GM21723 (cell line): ENCODE data around the gene SH3BP5L.

Source experiments
- ATAC-seq: cut with Tn5 transposase; IDR thresholded peaks from one replicate; pipeline ENCODE4 v1.9.1; 2021; ENCODE audit warnings: mild to moderate bottlenecking, moderate library complexity; ENCODE audit not compliant: unreplicated experiment

The SH3BP5L gene

GRCh38 chr1:248786156-248786555, 39.6 kb downstream of the SH3BP5L start:
- peak; percentile 76 for ATAC-seq

- no peak for ATAC-seq
Observed at GRCh38 chr1:248783367-248783766, 42.3 kb downstream of the SH3BP5L start.

DNA sequence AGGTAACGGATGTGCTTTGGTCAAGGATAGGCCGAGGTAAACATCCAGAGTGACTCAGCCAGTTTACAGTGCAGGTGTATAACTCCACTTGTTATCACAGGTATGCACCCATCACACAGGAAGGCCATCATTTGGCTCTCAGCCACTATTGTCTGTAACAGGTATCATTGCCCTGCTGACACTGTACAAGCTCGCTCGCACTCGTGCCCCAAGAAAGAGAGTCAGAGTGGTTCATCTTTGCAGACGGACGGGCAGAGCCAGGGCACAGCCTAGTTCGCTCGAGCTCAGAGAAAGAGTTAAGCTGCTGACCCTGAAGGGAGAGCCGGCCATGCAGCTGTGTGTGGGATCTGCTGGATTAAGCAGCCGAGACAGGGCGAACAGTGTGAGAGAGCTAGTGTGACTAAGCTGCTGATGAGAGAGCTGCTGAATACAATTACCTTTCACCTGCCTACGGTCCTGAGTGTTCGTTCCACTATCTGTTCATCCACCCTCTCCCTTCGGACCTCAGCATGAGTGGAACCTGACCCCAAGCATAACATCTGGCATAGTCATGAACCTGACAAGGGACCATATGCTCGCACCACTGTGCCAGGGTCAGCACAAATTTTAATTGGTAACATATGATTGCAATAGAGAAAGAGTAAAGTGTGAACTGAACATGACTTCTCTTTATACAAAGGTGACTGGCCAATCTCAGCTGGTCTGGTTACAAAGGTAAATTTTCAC, 43.1 kb downstream of the SH3BP5L start:
- ATAC-seq = no peak

DNA sequence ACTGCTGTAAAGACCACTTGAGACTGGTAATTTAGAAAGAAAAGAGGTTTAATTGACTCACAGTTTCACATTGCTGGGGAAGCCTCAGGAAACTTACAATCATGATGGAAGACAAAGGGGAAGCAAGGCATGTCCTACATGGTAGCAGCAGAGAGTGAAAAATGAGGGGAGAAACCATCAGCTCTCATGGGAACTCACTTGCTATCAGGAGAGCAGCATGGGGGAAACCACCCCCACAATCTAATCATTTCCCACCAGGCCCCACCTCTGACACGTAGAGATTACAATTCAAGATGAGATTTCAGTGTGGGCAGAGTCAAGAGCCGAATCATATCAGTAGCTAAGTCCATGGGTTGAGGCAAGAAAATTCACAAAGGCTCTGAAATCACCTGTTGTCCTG, 46.4 kb downstream of the SH3BP5L start:
- ATAC-seq = no peak

- no peak for ATAC-seq
Observed at GRCh38 chr1:248778906-248779305, 46.8 kb downstream of the SH3BP5L start.

- no peak for ATAC-seq
Observed at GRCh38 chr1:248776991-248777390, 48.7 kb downstream of the SH3BP5L start.

DNA sequence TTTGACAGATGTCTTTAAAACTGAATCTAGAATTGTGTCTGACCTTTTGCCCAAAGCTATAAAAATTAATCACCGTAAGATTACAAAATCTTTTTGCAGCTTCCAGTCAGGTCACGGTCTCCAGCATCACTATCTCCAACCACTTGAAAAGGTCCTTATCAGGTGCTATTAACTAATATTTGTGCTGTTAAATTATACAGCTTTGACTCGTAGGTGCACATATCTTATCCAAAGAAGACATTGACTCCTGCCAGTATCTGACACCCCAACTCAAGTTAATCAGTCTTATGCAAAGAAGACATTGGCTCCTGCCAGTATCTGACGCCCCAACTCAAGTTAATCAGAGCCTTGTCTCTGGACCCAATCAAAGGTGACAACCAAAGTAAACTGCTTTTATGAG, 50.3 kb downstream of the SH3BP5L start:
- no peak for ATAC-seq
